ENCODE measurements around the gene EMCN. TPM values are rescaled to one million over a fixed set of nuclear protein-coding genes. Genes with fewer than 3 reads are reported as not detected.
"Not testable (repeated sequence)": the region's sequence is repeated elsewhere in the genome, so short reads cannot be mapped to it uniquely, and the experiment has no call there.

Gene EMCN
- total and polyA plus RNA-seq, 2 donors from 2014 or later, result 48.1 to 140 TPM

GRCh38 chr4:100391863-100392262 is 126.0 kb downstream of the EMCN start:
- TF ChIP-seq CTCF (IDR thresholded peaks at IDR 0.05; ENCODE audit: borderline replicate concordance, extremely low read depth, insufficient read depth), result no peak
- no peaks in the 10 kb centered on the region for H3K36me3 ChIP-seq (ENCODE audit: control insufficient read depth in 2 of 3, insufficient read depth in 3 of 3, low read length in 3 of 3)
- no peak overlapping the region for H3K27ac ChIP-seq (ENCODE audit: low read depth in 2 of 2, low read length in 2 of 2)
- no peak for DNase-seq
- no peaks in the 10 kb centered on the region for H3K9me3 ChIP-seq (ENCODE audit: control insufficient read depth in 2 of 3, insufficient read depth in 1 of 3, low read length in 3 of 3)
- no peak overlapping the region for H3K4me3 ChIP-seq (ENCODE audit: low read length in 3 of 3)
- H3K9ac ChIP-seq (ENCODE audit: low read length in 3 of 3), result no peak overlapping the region
- intact Hi-C loops (cut with DNase I), result no loop called here
- no peak for FAIRE-seq
- no peaks in the 10 kb centered on the region for H3K27me3 ChIP-seq (ENCODE audit: control insufficient read depth, insufficient read depth, low read length)
- H3K4me1 ChIP-seq (ENCODE audit: control insufficient read depth in 2 of 3, insufficient read depth in 2 of 3, low read depth in 1 of 3, low read length in 3 of 3), result no peaks in the 10 kb centered on the region

- DNase-seq (no peak), FAIRE-seq (no peak)
- Histone ChIP-seq H3K4me3 (ENCODE audit: low read length in 3 of 3) (no peak overlapping the region), H3K9ac (ENCODE audit: low read length in 3 of 3) (no peak overlapping the region), H3K36me3 (ENCODE audit: control insufficient read depth in 2 of 3, insufficient read depth in 3 of 3, low read length in 3 of 3) (no peaks in the 10 kb centered on the region), H3K27me3 (ENCODE audit: control insufficient read depth, insufficient read depth, low read length) (no peaks in the 10 kb centered on the region), H3K9me3 (ENCODE audit: control insufficient read depth in 2 of 3, insufficient read depth in 1 of 3, low read length in 3 of 3) (no peaks in the 10 kb centered on the region), H3K27ac (ENCODE audit: low read depth in 2 of 2, low read length in 2 of 2) (no peak overlapping the region), H3K4me1 (ENCODE audit: control insufficient read depth in 2 of 3, insufficient read depth in 2 of 3, low read depth in 1 of 3, low read length in 3 of 3) (no peaks in the 10 kb centered on the region)
- no peak for TF ChIP-seq CTCF (IDR thresholded peaks at IDR 0.05; ENCODE audit: borderline replicate concordance, extremely low read depth, insufficient read depth)
- intact Hi-C loops (cut with DNase I), result no loop called here
Measured at GRCh38 chr4:100391086-100391485, 126.7 kb downstream of the EMCN start.

GRCh38 chr4:100386270-100386669 is 131.6 kb downstream of the EMCN start:
- TF ChIP-seq CTCF (IDR thresholded peaks at IDR 0.05; ENCODE audit: borderline replicate concordance, extremely low read depth, insufficient read depth), result no peak

GRCh38 chr4:100380401-100380800 is 137.4 kb downstream of the EMCN start:
- H3K27ac ChIP-seq (ENCODE audit: low read depth in 2 of 2, low read length in 2 of 2); H3K27me3 ChIP-seq (ENCODE audit: control insufficient read depth, insufficient read depth, low read length); H3K4me1 ChIP-seq (ENCODE audit: control insufficient read depth in 2 of 3, insufficient read depth in 2 of 3, low read depth in 1 of 3, low read length in 3 of 3); DNase-seq; H3K9me3 ChIP-seq (ENCODE audit: control insufficient read depth in 2 of 3, insufficient read depth in 1 of 3, low read length in 3 of 3); H3K4me3 ChIP-seq (ENCODE audit: low read length in 3 of 3); FAIRE-seq; H3K9ac ChIP-seq (ENCODE audit: low read length in 3 of 3); intact Hi-C loops (cut with DNase I); H3K36me3 ChIP-seq (ENCODE audit: control insufficient read depth in 2 of 3, insufficient read depth in 3 of 3, low read length in 3 of 3): not testable (repeated sequence)

More at GRCh38 chr4:100386270-100386669, 131.6 kb downstream of the EMCN start:
- no peaks in the 10 kb centered on the region for H3K9me3 ChIP-seq (ENCODE audit: control insufficient read depth in 2 of 3, insufficient read depth in 1 of 3, low read length in 3 of 3)
- H3K4me3 ChIP-seq (ENCODE audit: low read length in 3 of 3), result no peak overlapping the region
- intact Hi-C loops (cut with DNase I), result no loop called here
- FAIRE-seq (no peak), DNase-seq (no peak)
- H3K27me3 ChIP-seq (ENCODE audit: control insufficient read depth, insufficient read depth, low read length), result no peaks in the 10 kb centered on the region
- no peak overlapping the region for H3K9ac ChIP-seq (ENCODE audit: low read length in 3 of 3)
- no peaks in the 10 kb centered on the region for H3K4me1 ChIP-seq (ENCODE audit: control insufficient read depth in 2 of 3, insufficient read depth in 2 of 3, low read depth in 1 of 3, low read length in 3 of 3)
- no peak overlapping the region for H3K27ac ChIP-seq (ENCODE audit: low read depth in 2 of 2, low read length in 2 of 2)
- no peaks in the 10 kb centered on the region for H3K36me3 ChIP-seq (ENCODE audit: control insufficient read depth in 2 of 3, insufficient read depth in 3 of 3, low read length in 3 of 3)

Measured in kidney (tissue), 14 donors.